ENCODE measurements around the gene ZNF70.

ZNF70 gene

DNA sequence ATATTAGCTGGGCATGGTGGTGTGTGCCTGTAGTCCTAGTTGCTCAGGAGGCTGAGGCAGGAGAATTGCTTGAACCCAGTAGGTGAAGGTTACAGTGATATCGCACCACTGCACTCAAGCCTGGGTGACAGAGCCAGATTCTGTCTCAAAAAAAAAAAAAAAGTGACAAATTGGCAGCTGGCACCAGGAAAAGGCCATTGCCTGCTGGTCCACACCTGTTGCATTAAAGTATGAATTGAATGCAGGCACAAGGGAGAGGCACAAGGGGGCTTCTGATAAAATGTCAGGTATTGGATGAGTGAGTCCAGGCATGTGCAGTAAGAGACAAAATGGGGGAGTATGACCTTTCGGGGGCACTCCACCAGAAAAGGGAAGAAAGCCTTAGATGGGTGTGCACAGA lies 28.2 kb downstream of the ZNF70 start:
- ChIA-PET POLR2A (no interaction called here), CTCF (no interaction called here)
- DNase-seq = no peak
- Histone ChIP-seq H3K27me3 (replicated peaks in 2 of 5; ENCODE audit: control insufficient read depth in 4 of 5, insufficient read depth in 5 of 5, low read length in 4 of 5) (no peaks in the 10 kb centered on the region), H3K4me1 (ENCODE audit: control extremely low read depth in 1 of 4, control insufficient read depth in 4 of 4, insufficient read depth in 4 of 4, low read length in 3 of 4) (no peaks in the 10 kb centered on the region), H3K9me3 (ENCODE audit: control extremely low read depth in 1 of 5, control insufficient read depth in 4 of 5, insufficient read depth in 2 of 5, low read depth in 1 of 5, low read length in 4 of 5) (no peaks in the 10 kb centered on the region), H3K36me3 (ENCODE audit: control insufficient read depth in 4 of 4, insufficient read depth in 4 of 4, low read length in 3 of 4) (no peaks in the 10 kb centered on the region), H3K4me3 (ENCODE audit: control insufficient read depth in 1 of 7, extremely low read depth in 1 of 7, insufficient read depth in 4 of 7, low read depth in 2 of 7, low read length in 6 of 7) (no peak overlapping the region), H3K27ac (ENCODE audit: insufficient read depth in 1 of 2, low read depth in 1 of 2, low read length in 2 of 2, poor library complexity in 1 of 2, severe bottlenecking in 2 of 2) (no peak overlapping the region)
- 100% methylated on average over 2 of the region's 2 CpGs for WGBS (ENCODE audit: insufficient coverage)

GRCh38 chr22:23722160-23722559 lies 28.8 kb downstream of the ZNF70 start:
- Histone ChIP-seq H3K4me1 (ENCODE audit: control extremely low read depth in 1 of 4, control insufficient read depth in 4 of 4, insufficient read depth in 4 of 4, low read length in 3 of 4) (peaks cover 0 to 4% (median 2%) of the 10 kb centered on the region in 4 experiments), H3K36me3 (ENCODE audit: control insufficient read depth in 4 of 4, insufficient read depth in 4 of 4, low read length in 3 of 4) (no peaks in the 10 kb centered on the region), H3K27me3 (replicated peaks in 2 of 5; ENCODE audit: control insufficient read depth in 4 of 5, insufficient read depth in 5 of 5, low read length in 4 of 5) (no peaks in the 10 kb centered on the region), H3K9me3 (ENCODE audit: control extremely low read depth in 1 of 5, control insufficient read depth in 4 of 5, insufficient read depth in 2 of 5, low read depth in 1 of 5, low read length in 4 of 5) (no peaks in the 10 kb centered on the region), H3K27ac (ENCODE audit: insufficient read depth in 1 of 2, low read depth in 1 of 2, low read length in 2 of 2, poor library complexity in 1 of 2, severe bottlenecking in 2 of 2) (no peak overlapping the region), H3K4me3 (ENCODE audit: control insufficient read depth in 1 of 7, extremely low read depth in 1 of 7, insufficient read depth in 4 of 7, low read depth in 2 of 7, low read length in 6 of 7) (no peak overlapping the region)
- 83% methylated on average over 1 of the region's 4 CpGs for WGBS (ENCODE audit: insufficient coverage)
- no peak for DNase-seq
- POLR2A ChIA-PET = no interaction called here
- CTCF ChIA-PET = no interaction called here

DNA sequence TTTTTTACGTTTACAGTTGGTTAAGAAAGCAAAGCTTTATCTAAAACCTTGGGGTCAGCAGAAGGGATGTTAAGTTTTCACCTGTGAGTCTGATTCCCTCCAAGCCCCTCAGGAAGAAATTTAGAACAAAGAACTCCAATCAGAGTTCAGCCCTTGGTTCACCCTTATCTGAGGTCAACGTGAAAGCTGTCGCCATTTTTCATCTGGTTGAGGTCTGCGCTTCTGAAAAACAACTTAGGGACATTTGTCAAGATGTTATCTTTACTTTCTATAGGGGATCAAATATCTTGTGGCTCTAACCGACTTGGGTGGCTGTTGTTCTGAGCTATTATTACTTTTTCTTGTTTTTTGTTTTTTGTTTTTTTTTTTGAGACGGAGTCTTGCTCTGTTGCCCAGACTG lies 30.1 kb downstream of the ZNF70 start:
- CTCF ChIA-PET = no interaction called here
- no peaks in the 10 kb centered on the region for H3K9me3 ChIP-seq (ENCODE audit: control extremely low read depth in 1 of 5, control insufficient read depth in 4 of 5, insufficient read depth in 2 of 5, low read depth in 1 of 5, low read length in 4 of 5)
- no peak overlapping the region for H3K27ac ChIP-seq (ENCODE audit: insufficient read depth in 1 of 2, low read depth in 1 of 2, low read length in 2 of 2, poor library complexity in 1 of 2, severe bottlenecking in 2 of 2)
- no peak for DNase-seq
- peaks cover under 1 to 16% (median 10%) of the 10 kb centered on the region in 4 experiments for H3K4me1 ChIP-seq (ENCODE audit: control extremely low read depth in 1 of 4, control insufficient read depth in 4 of 4, insufficient read depth in 4 of 4, low read length in 3 of 4)
- POLR2A ChIA-PET = interaction anchor here (0.6 kb wide), 1 partner anchor 25 kb away, joined by 3 read pairs; no protein-coding TSS in a partner anchor
- WGBS (ENCODE audit: insufficient coverage) = 100% methylated on average over 5 of the region's 6 CpGs
- H3K27me3 ChIP-seq (replicated peaks in 2 of 5; ENCODE audit: control insufficient read depth in 4 of 5, insufficient read depth in 5 of 5, low read length in 4 of 5) = no peaks in the 10 kb centered on the region
- H3K36me3 ChIP-seq (ENCODE audit: control insufficient read depth in 4 of 4, insufficient read depth in 4 of 4, low read length in 3 of 4) = no peaks in the 10 kb centered on the region
- no peak overlapping the region for H3K4me3 ChIP-seq (ENCODE audit: control insufficient read depth in 1 of 7, extremely low read depth in 1 of 7, insufficient read depth in 4 of 7, low read depth in 2 of 7, low read length in 6 of 7)

GRCh38 chr22:23718371-23719165 lies 32.3 kb downstream of the ZNF70 start:
- 80% methylated on average over 7 of the region's 17 CpGs for WGBS (ENCODE audit: insufficient coverage)
- no peak for DNase-seq
- Histone ChIP-seq H3K36me3 (ENCODE audit: control insufficient read depth in 4 of 4, insufficient read depth in 4 of 4, low read length in 3 of 4) (peaks cover 3 to 14% (median 9%) of the 10 kb centered on the region in 4 experiments), H3K4me3 (ENCODE audit: control insufficient read depth in 1 of 7, extremely low read depth in 1 of 7, insufficient read depth in 4 of 7, low read depth in 2 of 7, low read length in 6 of 7) (no peak overlapping the region), H3K27me3 (replicated peaks in 2 of 5; ENCODE audit: control insufficient read depth in 4 of 5, insufficient read depth in 5 of 5, low read length in 4 of 5) (no peaks in the 10 kb centered on the region), H3K9me3 (ENCODE audit: control extremely low read depth in 1 of 5, control insufficient read depth in 4 of 5, insufficient read depth in 2 of 5, low read depth in 1 of 5, low read length in 4 of 5) (no peaks in the 10 kb centered on the region), H3K27ac (ENCODE audit: insufficient read depth in 1 of 2, low read depth in 1 of 2, low read length in 2 of 2, poor library complexity in 1 of 2, severe bottlenecking in 2 of 2) (no peak overlapping the region), H3K4me1 (ENCODE audit: control extremely low read depth in 1 of 4, control insufficient read depth in 4 of 4, insufficient read depth in 4 of 4, low read length in 3 of 4) (peaks cover 3 to 20% (median 13%) of the 10 kb centered on the region in 4 experiments)
- POLR2A ChIA-PET = interaction anchor here (0.6 to 0.8 kb wide), 5 partner anchors 9 to 183 kb away, joined by 3 to 5 read pairs (median 3); partner anchors contain the start of gene ZNF70
- CTCF ChIA-PET = no interaction called here

DNA sequence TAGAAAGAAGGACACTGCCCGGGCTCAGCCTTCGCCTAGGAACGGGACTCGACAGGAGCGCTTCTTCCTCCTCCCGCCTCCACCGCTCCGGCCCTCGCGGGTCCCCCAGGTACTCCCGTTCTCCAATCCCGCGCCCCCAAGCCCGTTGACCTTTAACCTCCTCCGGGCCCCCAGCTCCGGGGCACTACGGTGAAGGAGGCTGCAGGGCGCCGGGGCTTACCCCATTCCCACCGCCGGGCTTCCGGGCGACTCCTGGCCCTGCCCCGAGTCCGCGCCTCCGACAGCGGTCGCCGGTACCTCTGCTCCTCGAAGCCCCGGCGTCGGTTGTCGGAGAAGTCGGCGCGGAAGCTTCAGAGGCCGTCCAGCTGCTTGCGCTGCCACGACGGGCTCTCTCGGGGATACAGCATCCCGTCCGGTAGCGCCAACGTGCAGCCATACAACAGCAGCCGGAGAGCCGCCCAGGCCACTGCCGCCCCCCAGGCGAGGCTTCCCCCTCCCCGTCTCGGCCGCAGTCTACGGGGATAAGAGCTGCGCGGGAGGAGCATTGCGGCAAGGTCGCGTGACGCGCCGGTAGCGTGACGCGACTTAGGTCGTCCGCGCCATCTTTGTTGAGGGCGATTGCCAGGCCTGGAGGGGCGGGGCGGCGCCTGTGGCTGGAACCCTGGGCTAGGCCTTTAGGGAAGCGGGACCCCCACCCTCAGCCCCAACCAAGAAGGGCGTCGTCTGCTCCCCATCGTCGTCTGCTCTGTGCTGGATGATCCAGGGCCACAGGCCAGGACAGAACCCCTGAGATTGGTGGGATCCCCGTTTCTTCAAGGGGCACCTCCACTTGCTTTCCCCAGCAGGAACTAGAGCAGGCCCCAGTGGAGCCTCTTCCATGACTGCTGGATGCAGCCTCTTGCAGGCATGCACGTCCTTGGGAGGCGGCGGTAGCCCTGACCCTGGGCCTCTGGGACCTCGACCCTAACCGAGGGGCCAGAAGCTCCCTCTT lies 33.8 kb downstream of the ZNF70 start:
- DNase-seq = peak; percentile 86 to 92 (median 91)
- Histone ChIP-seq H3K9me3 (ENCODE audit: control extremely low read depth in 1 of 5, control insufficient read depth in 4 of 5, insufficient read depth in 2 of 5, low read depth in 1 of 5, low read length in 4 of 5) (no peaks in the 10 kb centered on the region), H3K27ac (ENCODE audit: insufficient read depth in 1 of 2, low read depth in 1 of 2, low read length in 2 of 2, poor library complexity in 1 of 2, severe bottlenecking in 2 of 2) (peak overlapping the region; percentile 33 to 76), H3K4me1 (ENCODE audit: control extremely low read depth in 1 of 4, control insufficient read depth in 4 of 4, insufficient read depth in 4 of 4, low read length in 3 of 4) (peaks cover 3 to 20% (median 13%) of the 10 kb centered on the region in 4 experiments), H3K4me3 (ENCODE audit: control insufficient read depth in 1 of 7, extremely low read depth in 1 of 7, insufficient read depth in 4 of 7, low read depth in 2 of 7, low read length in 6 of 7) (peak overlapping the region; percentile 75 to 90 (median 86)), H3K36me3 (ENCODE audit: control insufficient read depth in 4 of 4, insufficient read depth in 4 of 4, low read length in 3 of 4) (peaks cover 5 to 27% (median 17%) of the 10 kb centered on the region in 4 experiments), H3K27me3 (replicated peaks in 2 of 5; ENCODE audit: control insufficient read depth in 4 of 5, insufficient read depth in 5 of 5, low read length in 4 of 5) (no peaks in the 10 kb centered on the region)
- POLR2A ChIA-PET = interaction anchor here (0.6 to 2.2 kb wide), 4 partner anchors 14 to 120 kb away, joined by 3 to 6 read pairs (median 4); partner anchors contain the start of gene ZNF70
- CTCF ChIA-PET = interaction anchor here (0.6 to 1.0 kb wide), 2 partner anchors 135 to 164 kb away, joined by 3 to 5 read pairs; no protein-coding TSS in a partner anchor
- 6% methylated on average over 61 of the region's 84 CpGs for WGBS (ENCODE audit: insufficient coverage)

GRCh38 chr22:23715806-23716375 lies 35.0 kb downstream of the ZNF70 start:
- Histone ChIP-seq H3K27ac (ENCODE audit: insufficient read depth in 1 of 2, low read depth in 1 of 2, low read length in 2 of 2, poor library complexity in 1 of 2, severe bottlenecking in 2 of 2) (peak overlapping the region; percentile 15 to 76), H3K27me3 (replicated peaks in 2 of 5; ENCODE audit: control insufficient read depth in 4 of 5, insufficient read depth in 5 of 5, low read length in 4 of 5) (no peaks in the 10 kb centered on the region), H3K4me1 (ENCODE audit: control extremely low read depth in 1 of 4, control insufficient read depth in 4 of 4, insufficient read depth in 4 of 4, low read length in 3 of 4) (peaks cover 3 to 20% (median 13%) of the 10 kb centered on the region in 4 experiments), H3K9me3 (ENCODE audit: control extremely low read depth in 1 of 5, control insufficient read depth in 4 of 5, insufficient read depth in 2 of 5, low read depth in 1 of 5, low read length in 4 of 5) (no peaks in the 10 kb centered on the region), H3K4me3 (ENCODE audit: control insufficient read depth in 1 of 7, extremely low read depth in 1 of 7, insufficient read depth in 4 of 7, low read depth in 2 of 7, low read length in 6 of 7) (peak overlapping the region in 6 of 7 experiments; percentile 26 to 90 (median 86)), H3K36me3 (ENCODE audit: control insufficient read depth in 4 of 4, insufficient read depth in 4 of 4, low read length in 3 of 4) (peaks cover 5 to 39% (median 26%) of the 10 kb centered on the region in 4 experiments)
- CTCF ChIA-PET = interaction anchor here (1.1 kb wide), 1 partner anchor 133 kb away, joined by 3 read pairs; no protein-coding TSS in a partner anchor
- POLR2A ChIA-PET = interaction anchor here (2.2 kb wide), 1 partner anchor 19 kb away, joined by 6 read pairs; no protein-coding TSS in a partner anchor
- DNase-seq = peak in 2 of 3 donors; percentile 19 to 21
- WGBS (ENCODE audit: insufficient coverage) = 71% methylated on average over 10 of the region's 18 CpGs
